Endothelial cell (in vitro differentiated cells): ENCODE results near the gene RBMS3. TPM values are rescaled to one million over a fixed set of nuclear protein-coding genes. Genes with fewer than 3 reads are reported as not detected.
"Not testable (repeated sequence)": the region's sequence is repeated elsewhere in the genome, so short reads cannot be mapped to it uniquely, and the experiment has no call there.

ENCODE experiments used
- DNase-seq: peaks from one replicate; pipeline ENCODE4 v3.0.0; 2021; ENCODE audit warnings: low spot score
- H3K27ac Mint-ChIP-seq: one replicate; pipeline ENCODE4 v1.8.0; 2021; ENCODE audit warnings: mixed read lengths, inconsistent platforms; ENCODE audit not compliant: unreplicated experiment
- H3K27me3 Mint-ChIP-seq: one replicate; pipeline ENCODE4 v1.8.0; 2021; ENCODE audit warnings: mild to moderate bottlenecking, moderate library complexity, mixed read lengths, inconsistent platforms; ENCODE audit not compliant: unreplicated experiment
- H3K36me3 Mint-ChIP-seq: one replicate; pipeline ENCODE4 v1.8.0; 2021; ENCODE audit warnings: mild to moderate bottlenecking, low read depth, mixed read lengths, inconsistent platforms; ENCODE audit not compliant: unreplicated experiment
- H3K4me1 Mint-ChIP-seq: one replicate; pipeline ENCODE4 v1.8.0; 2021; ENCODE audit warnings: mild to moderate bottlenecking, mixed read lengths, inconsistent platforms; ENCODE audit not compliant: unreplicated experiment
- H3K4me3 Mint-ChIP-seq: one replicate; pipeline ENCODE4 v1.8.0; 2021; ENCODE audit warnings: mild to moderate bottlenecking, mixed read lengths, inconsistent platforms; ENCODE audit not compliant: unreplicated experiment
- H3K9me3 Mint-ChIP-seq: one replicate; pipeline ENCODE4 v1.8.0; 2021; ENCODE audit warnings: mixed read lengths, inconsistent platforms; ENCODE audit not compliant: unreplicated experiment
- total RNA-seq: library from RNA; stranded (reverse); fragmentation: NEBNext Ultra II Directional; extraction: Animal tissue kit (Norgen Biotek cat#: 25700); gene quantifications from one replicate; pipeline ENCODE4 v1.2.1, GENCODE V29; 2021; ENCODE audit not compliant: unreplicated experiment
- TF ChIP-seq, protein P1 (sequence below): fragments of 200-600 bp; sonication (generic); IDR thresholded peaks from one replicate; pipeline ENCODE4 v1.5.0; 2021; ENCODE audit warnings: antibody characterized with exemption; ENCODE audit not compliant: unreplicated experiment

Gene RBMS3
- total RNA-seq, 1 donor from 2014 or later: 30.9 TPM

DNA sequence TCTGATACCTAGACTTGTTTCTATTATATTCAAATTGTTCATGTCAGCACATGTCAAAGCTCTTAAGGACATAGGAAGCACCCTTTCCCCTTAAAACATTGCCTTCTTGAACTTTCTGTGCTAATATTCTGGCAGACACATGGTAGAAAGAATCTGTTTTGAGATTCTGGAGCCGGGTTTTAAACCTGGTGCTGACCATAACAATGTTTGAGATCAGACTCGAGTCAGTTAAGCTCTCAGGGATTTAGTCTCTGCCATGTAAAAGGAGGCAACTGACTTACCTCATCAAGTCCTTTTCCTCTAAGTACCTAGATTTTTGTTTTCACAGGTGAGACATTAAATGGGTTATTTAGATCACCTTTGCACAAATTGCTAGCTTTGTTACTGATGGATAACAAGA lies 38.9 kb downstream of the RBMS3 start:
- Mint-ChIP-seq H3K27me3 (peaks cover 7% of the 10 kb centered on the region), H3K4me3 (no peak overlapping the region), H3K36me3 (no peaks in the 10 kb centered on the region), H3K27ac (no peak overlapping the region), H3K4me1 (peaks cover 30% of the 10 kb centered on the region), H3K9me3 (peaks cover 3% of the 10 kb centered on the region)
- no peak for DNase-seq
- TF ChIP-seq, protein P1, sequence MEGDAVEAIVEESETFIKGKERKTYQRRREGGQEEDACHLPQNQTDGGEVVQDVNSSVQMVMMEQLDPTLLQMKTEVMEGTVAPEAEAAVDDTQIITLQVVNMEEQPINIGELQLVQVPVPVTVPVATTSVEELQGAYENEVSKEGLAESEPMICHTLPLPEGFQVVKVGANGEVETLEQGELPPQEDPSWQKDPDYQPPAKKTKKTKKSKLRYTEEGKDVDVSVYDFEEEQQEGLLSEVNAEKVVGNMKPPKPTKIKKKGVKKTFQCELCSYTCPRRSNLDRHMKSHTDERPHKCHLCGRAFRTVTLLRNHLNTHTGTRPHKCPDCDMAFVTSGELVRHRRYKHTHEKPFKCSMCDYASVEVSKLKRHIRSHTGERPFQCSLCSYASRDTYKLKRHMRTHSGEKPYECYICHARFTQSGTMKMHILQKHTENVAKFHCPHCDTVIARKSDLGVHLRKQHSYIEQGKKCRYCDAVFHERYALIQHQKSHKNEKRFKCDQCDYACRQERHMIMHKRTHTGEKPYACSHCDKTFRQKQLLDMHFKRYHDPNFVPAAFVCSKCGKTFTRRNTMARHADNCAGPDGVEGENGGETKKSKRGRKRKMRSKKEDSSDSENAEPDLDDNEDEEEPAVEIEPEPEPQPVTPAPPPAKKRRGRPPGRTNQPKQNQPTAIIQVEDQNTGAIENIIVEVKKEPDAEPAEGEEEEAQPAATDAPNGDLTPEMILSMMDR: no peak

DNA sequence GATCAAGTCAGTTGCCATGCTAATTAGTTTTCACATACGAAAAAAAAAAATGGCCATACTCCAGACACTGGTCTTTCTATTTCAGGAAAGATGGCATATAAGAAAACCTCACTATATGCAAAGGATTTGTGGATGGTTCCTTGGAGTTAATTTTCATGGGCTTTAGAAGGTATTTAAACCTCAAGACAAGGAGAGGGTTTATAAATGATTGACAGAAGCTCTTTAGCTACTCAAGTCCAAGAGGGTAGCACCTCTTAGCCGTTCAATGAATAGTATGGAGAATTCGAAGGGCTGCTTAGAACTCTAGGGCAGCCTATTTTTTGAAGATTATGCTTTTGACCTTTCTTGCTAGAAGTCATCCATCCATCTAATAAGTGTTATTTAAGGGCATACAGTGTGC lies 41.7 kb downstream of the RBMS3 start:
- Mint-ChIP-seq H3K4me1 (peaks cover 42% of the 10 kb centered on the region), H3K27ac (no peak overlapping the region), H3K27me3 (peaks cover 9% of the 10 kb centered on the region), H3K4me3 (no peak overlapping the region), H3K36me3 (no peaks in the 10 kb centered on the region), H3K9me3 (peaks cover 4% of the 10 kb centered on the region)
- TF ChIP-seq, protein P1: no peak
- no peak for DNase-seq

DNA sequence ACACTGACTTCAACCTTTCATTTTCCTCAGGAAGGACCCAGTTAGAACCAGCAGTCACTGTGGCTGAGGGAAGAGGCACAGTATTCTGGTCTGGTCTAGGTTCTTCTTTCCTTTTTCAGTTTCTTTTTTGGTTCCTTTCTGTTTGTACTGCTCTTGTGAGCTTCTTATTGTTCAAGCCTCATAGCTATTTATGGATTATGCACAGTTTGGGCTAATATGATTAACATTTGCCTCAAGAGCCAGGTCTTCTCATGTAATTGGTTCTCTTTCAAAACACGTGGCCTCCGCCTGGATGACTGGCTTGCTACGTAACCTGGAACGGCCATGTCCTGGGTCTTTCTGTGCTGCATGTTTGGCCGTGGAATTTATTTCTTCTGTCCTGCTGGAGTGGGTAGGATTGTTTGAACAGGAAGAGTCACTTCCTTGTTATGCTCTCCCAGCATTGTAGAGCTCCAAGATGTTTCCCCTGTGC lies 43.3 kb downstream of the RBMS3 start:
- H3K4me3 Mint-ChIP-seq: peak overlapping the region; percentile 19
- peaks cover 41% of the 10 kb centered on the region for H3K4me1 Mint-ChIP-seq
- H3K36me3 Mint-ChIP-seq: no peaks in the 10 kb centered on the region
- peaks cover 4% of the 10 kb centered on the region for H3K9me3 Mint-ChIP-seq
- peak overlapping the region; percentile 100 for H3K27ac Mint-ChIP-seq
- DNase-seq: peak; percentile 54
- TF ChIP-seq, protein P1: no peak
- H3K27me3 Mint-ChIP-seq: peaks cover 9% of the 10 kb centered on the region

DNA sequence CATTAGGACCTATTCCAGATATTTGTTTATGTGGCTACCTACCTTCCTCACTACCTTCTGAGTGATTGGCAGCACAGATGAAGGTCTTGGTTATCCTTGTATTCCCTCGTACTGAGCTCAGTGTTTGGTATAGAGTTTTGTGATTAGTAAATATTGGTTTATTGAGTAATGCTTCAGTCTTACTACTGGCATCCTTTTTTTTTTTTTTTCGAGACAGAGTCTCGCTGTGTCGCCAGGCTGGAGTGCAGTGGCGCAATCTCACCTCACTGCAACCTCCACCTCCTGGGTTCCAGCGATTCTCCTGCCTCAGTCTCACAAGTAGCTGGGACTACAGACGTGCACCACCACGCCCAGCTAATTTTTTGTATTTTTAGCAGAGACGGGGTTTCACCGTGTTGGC lies 45.7 kb downstream of the RBMS3 start:
- Mint-ChIP-seq H3K27ac (peak overlapping the region; percentile 9), H3K4me1 (peaks cover 40% of the 10 kb centered on the region)
- DNase-seq, H3K9me3 Mint-ChIP-seq, H3K36me3 Mint-ChIP-seq, H3K4me3 Mint-ChIP-seq, H3K27me3 Mint-ChIP-seq: not testable (repeated sequence)

DNA sequence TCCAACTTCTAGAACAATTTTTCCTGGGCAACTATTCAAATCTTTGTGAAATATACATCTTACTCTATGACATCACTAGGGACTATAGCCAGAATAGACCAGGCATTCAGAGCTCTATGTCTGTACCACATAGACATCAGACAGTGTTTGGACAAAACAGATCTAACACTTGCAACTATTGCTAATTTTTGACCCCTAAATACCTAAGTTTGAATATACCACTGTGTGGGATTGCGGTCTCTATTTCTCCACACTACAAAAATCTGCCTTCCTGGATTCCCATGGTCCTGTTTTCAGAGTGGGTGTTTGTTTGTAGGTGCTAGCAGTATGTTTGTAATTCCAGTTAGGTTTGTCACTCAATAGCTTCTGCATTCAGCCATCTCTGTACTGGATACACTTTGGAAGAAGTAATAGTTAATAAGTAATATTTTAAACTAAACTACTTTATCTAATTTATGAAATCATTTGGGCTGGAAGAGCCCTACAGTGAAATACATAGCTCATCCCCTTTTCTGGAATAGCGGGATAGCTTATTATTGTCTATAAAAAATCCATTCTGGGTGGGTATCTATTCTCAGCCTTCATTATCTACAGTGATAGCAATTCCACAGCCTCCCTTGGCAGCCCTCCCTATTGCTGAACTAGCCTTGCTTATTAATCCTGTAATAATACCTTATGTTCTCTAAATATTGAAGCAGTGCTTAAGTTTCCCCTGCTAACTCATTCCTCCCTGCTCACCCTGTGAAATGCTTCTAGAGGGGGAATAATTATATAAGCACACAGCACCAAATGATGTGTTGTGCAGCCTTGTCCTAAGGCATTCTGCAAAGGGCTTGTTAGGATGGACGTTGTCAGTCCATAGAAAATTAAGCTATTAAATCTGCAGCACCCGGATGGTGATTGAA lies 49.4 kb downstream of the RBMS3 start:
- Mint-ChIP-seq H3K4me1 (peaks cover 34% of the 10 kb centered on the region), H3K27ac (no peak overlapping the region), H3K36me3 (no peaks in the 10 kb centered on the region), H3K27me3 (no peaks in the 10 kb centered on the region), H3K4me3 (no peak overlapping the region), H3K9me3 (no peaks in the 10 kb centered on the region)
- TF ChIP-seq, protein P1: no peak
- DNase-seq: no peak
